ENCODE data around the gene NFU1. TPM values are rescaled to one million over a fixed set of nuclear protein-coding genes. Genes with fewer than 3 reads are reported as not detected.

NFU1 gene
- 100 to 1,000 TPM in 2 of 4 donors, 10 to 100 TPM in 2; 82.3 to 206 (median 117) TPM for total RNA-seq

- no peak for TF ChIP-seq CTCF (IDR thresholded peaks at IDR 0.05; ENCODE audit: low read depth)
Observed at GRCh38 chr2:69436938-69437750, at the start of gene NFU1. TSS of gene NFU1 (minus strand) at chr2:69437435. CDS start at chr2:69437422, 13 bp downstream.

GRCh38 chr2:69483696-69484095 lies 46.5 kb upstream of the NFU1 start:
- TF ChIP-seq CTCF (IDR thresholded peaks at IDR 0.05; ENCODE audit: low read depth), result no peak

GRCh38 chr2:69483024-69483423 lies 45.8 kb upstream of the NFU1 start:
- TF ChIP-seq CTCF (IDR thresholded peaks at IDR 0.05; ENCODE audit: low read depth), result no peak

- TF ChIP-seq CTCF (IDR thresholded peaks at IDR 0.05; ENCODE audit: low read depth), result no peak
Observed at GRCh38 chr2:69482471-69482870, 45.2 kb upstream of the NFU1 start.

GRCh38 chr2:69481421-69481820 lies 44.2 kb upstream of the NFU1 start:
- TF ChIP-seq CTCF (IDR thresholded peaks at IDR 0.05; ENCODE audit: low read depth), result no peak

- TF ChIP-seq CTCF (IDR thresholded peaks at IDR 0.05; ENCODE audit: low read depth), result no peak
Observed at GRCh38 chr2:69477627-69478026, 40.4 kb upstream of the NFU1 start.

GRCh38 chr2:69474688-69475087 lies 37.5 kb upstream of the NFU1 start:
- no peak for TF ChIP-seq CTCF (IDR thresholded peaks at IDR 0.05; ENCODE audit: low read depth)

Data from subcutaneous adipose tissue (tissue), 4 donors.